ENCODE data around the gene MRPS35. TPM values are rescaled to one million over a fixed set of nuclear protein-coding genes. Genes with fewer than 3 reads are reported as not detected.
"Not testable (repeated sequence)": the region's sequence is repeated elsewhere in the genome, so short reads cannot be mapped to it uniquely, and the experiment has no call there.

MRPS35 gene
- total RNA-seq, 3 donors from 2014 or later: 37.7 to 64.1 (median 43.5) TPM

DNA sequence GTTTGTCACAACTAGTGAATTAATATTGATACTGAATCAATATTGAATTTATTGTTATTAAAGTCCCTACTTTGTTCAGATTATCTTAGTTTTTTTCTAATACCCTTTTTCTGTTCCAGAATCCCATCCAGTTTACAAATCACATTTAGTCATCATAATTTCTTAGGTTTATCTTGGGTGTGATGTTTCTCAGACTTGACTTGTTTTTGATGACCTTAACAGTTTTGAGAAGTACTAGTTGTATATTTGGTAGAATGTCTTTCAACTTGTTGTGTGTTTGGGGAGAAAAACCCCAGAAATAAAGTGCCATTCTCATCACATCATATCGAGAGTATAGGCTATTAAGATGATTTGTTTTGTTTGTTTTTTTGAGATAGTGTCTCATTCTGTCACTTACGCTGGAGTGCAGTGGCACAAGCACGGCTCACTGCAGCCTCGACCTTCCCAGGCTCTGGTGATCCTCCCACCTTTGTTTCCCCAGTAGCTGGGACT is 19.5 kb downstream of the MRPS35 start:
- Histone ChIP-seq H3K9me3 (no peaks in the 10 kb centered on the region), H3K4me3 (no peak overlapping the region), H3K36me3 (no peaks in the 10 kb centered on the region), H3K27ac (no peak overlapping the region), H3K4me1 (no peaks in the 10 kb centered on the region), H3K27me3 (no peaks in the 10 kb centered on the region)
- TF ChIP-seq POLR2AphosphoS5 (IDR thresholded peaks at IDR 0.05) (no peak), POLR2A (IDR thresholded peaks at IDR 0.05) (no peak)
- TF ChIP-seq, protein P1, sequence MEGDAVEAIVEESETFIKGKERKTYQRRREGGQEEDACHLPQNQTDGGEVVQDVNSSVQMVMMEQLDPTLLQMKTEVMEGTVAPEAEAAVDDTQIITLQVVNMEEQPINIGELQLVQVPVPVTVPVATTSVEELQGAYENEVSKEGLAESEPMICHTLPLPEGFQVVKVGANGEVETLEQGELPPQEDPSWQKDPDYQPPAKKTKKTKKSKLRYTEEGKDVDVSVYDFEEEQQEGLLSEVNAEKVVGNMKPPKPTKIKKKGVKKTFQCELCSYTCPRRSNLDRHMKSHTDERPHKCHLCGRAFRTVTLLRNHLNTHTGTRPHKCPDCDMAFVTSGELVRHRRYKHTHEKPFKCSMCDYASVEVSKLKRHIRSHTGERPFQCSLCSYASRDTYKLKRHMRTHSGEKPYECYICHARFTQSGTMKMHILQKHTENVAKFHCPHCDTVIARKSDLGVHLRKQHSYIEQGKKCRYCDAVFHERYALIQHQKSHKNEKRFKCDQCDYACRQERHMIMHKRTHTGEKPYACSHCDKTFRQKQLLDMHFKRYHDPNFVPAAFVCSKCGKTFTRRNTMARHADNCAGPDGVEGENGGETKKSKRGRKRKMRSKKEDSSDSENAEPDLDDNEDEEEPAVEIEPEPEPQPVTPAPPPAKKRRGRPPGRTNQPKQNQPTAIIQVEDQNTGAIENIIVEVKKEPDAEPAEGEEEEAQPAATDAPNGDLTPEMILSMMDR (IDR thresholded peaks at IDR 0.05): no peak
- intact Hi-C loops (cut with DNase I; ENCODE audit: low total_unique reads): no loop called here
- DNase-seq (ENCODE audit: low spot score in 2 of 2): no peak

DNA sequence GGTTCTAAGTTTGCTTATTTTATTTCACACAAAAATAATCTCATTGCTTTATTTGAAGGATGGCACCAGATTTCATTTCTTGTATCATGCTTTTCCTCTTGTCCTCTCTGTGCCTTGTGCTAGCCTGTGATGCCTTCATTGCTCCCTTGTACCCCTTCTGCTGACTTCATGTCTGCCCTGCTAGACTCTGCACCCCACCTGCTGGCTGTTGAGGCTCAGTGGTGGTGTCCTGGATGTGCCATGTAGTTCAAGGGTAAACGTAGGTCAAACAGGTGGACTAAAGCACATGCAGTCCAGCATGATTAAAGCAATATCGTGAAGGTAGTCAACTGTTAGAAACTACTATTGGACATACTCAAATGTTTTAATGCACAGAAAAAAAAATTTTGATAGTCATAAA is 21.6 kb downstream of the MRPS35 start:
- Histone ChIP-seq H3K4me1 (no peaks in the 10 kb centered on the region), H3K36me3 (peaks cover 2% of the 10 kb centered on the region), H3K27ac (no peak overlapping the region), H3K27me3 (no peaks in the 10 kb centered on the region), H3K9me3 (no peaks in the 10 kb centered on the region), H3K4me3 (no peak overlapping the region)
- TF ChIP-seq, protein P1 (IDR thresholded peaks at IDR 0.05): no peak
- TF ChIP-seq POLR2AphosphoS5 (IDR thresholded peaks at IDR 0.05) (no peak), POLR2A (IDR thresholded peaks at IDR 0.05) (no peak)
- DNase-seq (ENCODE audit: low spot score in 2 of 2): no peak
- intact Hi-C loops (cut with DNase I; ENCODE audit: low total_unique reads): no loop called here

DNA sequence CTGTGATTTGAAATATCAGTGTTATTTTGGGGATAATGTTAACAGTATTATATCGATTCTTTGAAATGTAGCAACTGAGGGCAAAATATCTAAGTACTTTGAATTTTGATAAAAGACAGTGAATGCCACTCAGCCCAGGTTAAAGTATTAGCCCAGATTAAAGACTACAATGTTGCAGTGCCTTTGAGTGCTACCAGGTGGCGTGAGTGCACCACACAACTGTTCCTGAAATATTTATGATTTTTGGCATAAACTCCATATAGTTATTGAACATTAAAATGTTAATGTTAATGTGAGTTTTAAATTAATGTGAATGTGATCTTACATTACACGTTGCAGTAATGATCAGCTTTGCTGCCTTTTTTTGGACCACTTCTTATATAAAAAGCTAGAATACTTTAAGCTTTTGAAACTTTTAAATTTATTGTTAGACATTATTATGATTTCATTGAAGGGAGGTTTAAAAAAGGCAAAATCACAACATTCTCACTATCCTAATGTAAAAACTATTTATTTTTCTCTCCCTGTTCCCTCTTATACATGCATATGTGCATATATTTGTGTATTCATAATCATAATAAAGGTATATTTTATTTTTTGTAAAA is 22.5 kb downstream of the MRPS35 start:
- no peaks in the 10 kb centered on the region for H3K4me1 ChIP-seq
- H3K9me3 ChIP-seq: no peaks in the 10 kb centered on the region
- DNase-seq (ENCODE audit: low spot score in 2 of 2): no peak
- H3K27ac ChIP-seq: no peak overlapping the region
- no peaks in the 10 kb centered on the region for H3K27me3 ChIP-seq
- H3K36me3 ChIP-seq: peaks cover 11% of the 10 kb centered on the region
- intact Hi-C loops (cut with DNase I; ENCODE audit: low total_unique reads): no loop called here
- no peak for TF ChIP-seq POLR2A (IDR thresholded peaks at IDR 0.05)
- TF ChIP-seq, protein P1 (IDR thresholded peaks at IDR 0.05): peak; percentile 57 to 81 (median 76)
- no peak overlapping the region for H3K4me3 ChIP-seq

DNA sequence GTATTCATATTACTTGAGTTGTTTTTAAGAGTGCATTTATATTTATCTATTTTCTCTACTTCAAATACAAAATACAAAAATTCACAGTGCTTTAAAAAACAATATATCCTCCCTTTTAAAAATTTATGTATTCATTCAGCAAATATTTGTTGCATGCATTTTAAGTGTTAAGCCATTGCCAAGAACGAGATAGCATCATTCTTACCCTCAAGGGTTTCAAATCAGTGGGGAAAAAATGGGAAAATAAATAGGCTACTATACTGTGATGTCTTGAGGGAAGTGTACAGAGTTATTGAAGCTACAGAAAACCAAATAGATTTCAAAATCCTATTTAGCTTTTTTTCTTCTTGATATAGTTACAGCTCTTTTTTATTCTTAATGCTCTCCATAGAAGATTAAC is 23.2 kb downstream of the MRPS35 start:
- Histone ChIP-seq H3K4me3 (no peak overlapping the region), H3K36me3 (peaks cover 11% of the 10 kb centered on the region)
- no peak for TF ChIP-seq POLR2A (IDR thresholded peaks at IDR 0.05)
- TF ChIP-seq, protein P1 (IDR thresholded peaks at IDR 0.05): no peak
- no peak for TF ChIP-seq POLR2AphosphoS5 (IDR thresholded peaks at IDR 0.05)

DNA sequence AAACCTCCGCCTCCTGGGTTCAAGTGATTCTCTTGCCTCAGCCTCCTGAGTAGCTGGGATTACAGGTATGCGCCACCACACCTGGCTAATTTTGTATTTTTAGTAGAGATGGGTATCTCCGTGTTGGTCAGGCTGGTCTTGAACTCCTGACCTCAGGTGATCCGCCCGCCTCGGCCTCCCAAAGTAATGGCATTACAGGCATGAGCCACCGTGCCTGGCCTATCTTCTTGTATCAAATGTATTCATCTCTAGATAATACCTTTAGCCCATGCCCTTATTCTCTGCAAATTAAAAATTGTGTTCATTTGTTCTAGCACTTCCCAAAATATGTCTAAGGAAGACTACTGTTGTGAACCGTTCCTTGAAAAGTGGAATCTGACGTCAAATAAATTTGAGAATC is 23.7 kb downstream of the MRPS35 start:
- H3K4me1 ChIP-seq; intact Hi-C loops (cut with DNase I; ENCODE audit: low total_unique reads); H3K9me3 ChIP-seq; H3K27me3 ChIP-seq; H3K4me3 ChIP-seq; DNase-seq (ENCODE audit: low spot score in 2 of 2); H3K27ac ChIP-seq: not testable (repeated sequence)
- peaks cover 11% of the 10 kb centered on the region for H3K36me3 ChIP-seq

More for the DNA sequence above, 23.2 kb downstream of the MRPS35 start:
- no peaks in the 10 kb centered on the region for H3K4me1 ChIP-seq
- H3K27ac ChIP-seq: no peak overlapping the region
- intact Hi-C loops (cut with DNase I; ENCODE audit: low total_unique reads): no loop called here
- DNase-seq (ENCODE audit: low spot score in 2 of 2): no peak
- H3K9me3 ChIP-seq: no peaks in the 10 kb centered on the region
- H3K27me3 ChIP-seq: no peaks in the 10 kb centered on the region
